Epithelial cell of esophagus (primary cell): ENCODE results near the gene TBC1D7.

Experiments
- DNase-seq: peaks from one replicate; pipeline ENCODE4 v3.0.0; 2010; ENCODE audit warnings: low read depth
- H3K4me3 ChIP-seq: 2 replicates; pipeline ENCODE4 v1.5.1; 2011; ENCODE audit warnings: mild to moderate bottlenecking, low read length, control low read depth
- TF ChIP-seq, protein P1 (sequence below): IDR thresholded peaks from 2 replicates; pipeline ENCODE4 v1.5.1; 2011; ENCODE audit warnings: low read depth, mild to moderate bottlenecking, low read length, control low read depth, inconsistent platforms; ENCODE audit not compliant: insufficient read depth; ENCODE audit errors: missing control alignments

The TBC1D7 gene

DNA sequence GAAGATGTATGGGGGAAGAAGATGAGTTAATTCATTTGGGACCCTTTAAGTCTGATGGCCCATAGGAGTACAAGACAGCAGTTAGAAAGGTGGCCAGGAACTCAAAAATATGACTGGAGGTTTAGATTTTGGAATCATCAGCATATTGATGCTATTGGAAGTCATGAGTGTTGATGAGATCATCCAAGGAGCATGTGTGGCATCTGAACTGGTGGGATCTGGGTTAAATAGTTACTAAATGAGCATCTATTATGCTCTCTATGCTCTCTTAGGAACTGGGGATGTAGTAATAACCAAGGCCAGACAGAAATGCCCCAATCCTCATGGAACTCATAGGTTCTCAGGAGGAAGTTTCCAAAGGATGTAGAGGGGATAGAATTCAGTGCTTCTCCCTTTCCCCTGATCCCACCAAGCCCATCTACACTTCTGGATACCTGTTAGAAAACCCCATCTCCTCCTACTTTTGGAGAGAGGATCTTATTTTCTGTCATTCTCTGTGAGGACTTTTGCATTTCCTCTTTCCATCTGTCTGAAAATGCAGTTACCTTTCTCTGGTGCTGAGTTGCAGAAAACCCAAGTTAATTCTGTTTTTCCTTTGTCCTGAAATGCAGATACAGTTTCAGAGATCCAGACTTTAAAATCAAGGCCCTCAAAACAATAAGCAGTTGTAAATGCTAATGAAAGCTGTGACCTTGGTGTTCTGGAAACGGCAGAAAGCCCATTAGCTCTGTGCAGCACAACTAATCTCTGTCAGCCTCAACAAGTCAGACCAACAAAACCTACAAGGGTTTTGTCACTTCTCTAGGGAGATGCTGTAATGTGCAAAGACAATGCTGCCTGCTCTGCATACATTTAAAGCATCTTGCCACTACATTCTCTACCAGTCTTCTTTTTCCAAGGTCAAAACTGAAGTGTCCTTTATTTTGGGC, 65.8 kb downstream of the TBC1D7 start:
- TF ChIP-seq, protein P1, sequence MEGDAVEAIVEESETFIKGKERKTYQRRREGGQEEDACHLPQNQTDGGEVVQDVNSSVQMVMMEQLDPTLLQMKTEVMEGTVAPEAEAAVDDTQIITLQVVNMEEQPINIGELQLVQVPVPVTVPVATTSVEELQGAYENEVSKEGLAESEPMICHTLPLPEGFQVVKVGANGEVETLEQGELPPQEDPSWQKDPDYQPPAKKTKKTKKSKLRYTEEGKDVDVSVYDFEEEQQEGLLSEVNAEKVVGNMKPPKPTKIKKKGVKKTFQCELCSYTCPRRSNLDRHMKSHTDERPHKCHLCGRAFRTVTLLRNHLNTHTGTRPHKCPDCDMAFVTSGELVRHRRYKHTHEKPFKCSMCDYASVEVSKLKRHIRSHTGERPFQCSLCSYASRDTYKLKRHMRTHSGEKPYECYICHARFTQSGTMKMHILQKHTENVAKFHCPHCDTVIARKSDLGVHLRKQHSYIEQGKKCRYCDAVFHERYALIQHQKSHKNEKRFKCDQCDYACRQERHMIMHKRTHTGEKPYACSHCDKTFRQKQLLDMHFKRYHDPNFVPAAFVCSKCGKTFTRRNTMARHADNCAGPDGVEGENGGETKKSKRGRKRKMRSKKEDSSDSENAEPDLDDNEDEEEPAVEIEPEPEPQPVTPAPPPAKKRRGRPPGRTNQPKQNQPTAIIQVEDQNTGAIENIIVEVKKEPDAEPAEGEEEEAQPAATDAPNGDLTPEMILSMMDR = no peak
- no peak for DNase-seq
- H3K4me3 ChIP-seq = no peak overlapping the region

DNA sequence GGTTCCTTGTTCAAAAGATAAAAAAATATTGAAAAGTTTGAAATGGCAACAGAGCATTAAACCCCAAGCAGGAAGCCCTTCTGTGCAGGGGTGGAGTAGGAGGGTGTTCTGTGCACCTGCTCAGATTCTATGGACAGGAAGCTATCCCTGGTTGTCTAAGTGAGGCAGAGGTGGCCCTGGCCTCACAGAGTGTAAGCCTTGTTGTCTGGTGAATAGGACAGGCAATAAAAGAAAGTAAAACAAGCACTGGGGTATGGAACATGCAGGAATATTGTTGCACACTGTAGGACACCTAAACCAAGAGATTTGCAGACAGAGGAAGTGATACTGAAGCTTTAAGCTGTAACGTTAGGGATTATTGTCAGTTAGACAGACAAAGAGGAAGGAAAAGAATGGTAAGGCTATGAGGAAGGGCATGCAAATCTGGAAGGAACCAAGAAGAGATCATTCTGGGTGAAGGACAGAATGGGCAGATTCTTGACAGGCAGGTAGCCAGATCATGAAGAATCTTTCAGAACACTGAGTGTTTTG, 66.8 kb downstream of the TBC1D7 start:
- TF ChIP-seq, protein P1 = no peak
- no peak for DNase-seq
- H3K4me3 ChIP-seq = no peak overlapping the region

- no peak for DNase-seq
- no peak overlapping the region for H3K4me3 ChIP-seq
- TF ChIP-seq, protein P1 = no peak
Observed at GRCh38 chr6:13260831-13261230, 67.5 kb downstream of the TBC1D7 start.

DNA sequence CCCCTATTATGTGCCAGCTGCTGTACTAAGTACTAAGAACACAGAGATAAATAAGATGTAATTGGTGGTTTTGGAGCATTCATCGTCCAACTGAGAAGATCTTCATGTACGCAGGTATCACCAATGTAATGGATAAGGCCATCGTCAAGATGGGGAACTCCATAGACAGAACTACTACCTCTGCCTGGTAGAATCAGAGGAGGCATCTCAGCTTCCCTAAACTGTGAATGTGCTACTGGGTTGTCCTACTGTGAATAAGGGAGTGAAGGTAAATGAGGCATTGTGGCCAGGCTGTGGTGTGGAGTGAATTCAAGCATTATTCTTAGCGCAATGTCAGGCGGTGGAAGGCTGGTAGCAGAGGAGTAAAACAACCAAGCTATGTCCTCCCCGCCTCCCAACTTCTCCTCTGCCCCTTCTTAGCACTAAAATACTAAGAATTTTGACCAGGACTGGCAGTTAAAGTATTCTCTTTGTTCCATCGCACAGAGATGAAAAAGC, 68.2 kb downstream of the TBC1D7 start:
- TF ChIP-seq, protein P1 = no peak
- H3K4me3 ChIP-seq = no peak overlapping the region
- no peak for DNase-seq

DNA sequence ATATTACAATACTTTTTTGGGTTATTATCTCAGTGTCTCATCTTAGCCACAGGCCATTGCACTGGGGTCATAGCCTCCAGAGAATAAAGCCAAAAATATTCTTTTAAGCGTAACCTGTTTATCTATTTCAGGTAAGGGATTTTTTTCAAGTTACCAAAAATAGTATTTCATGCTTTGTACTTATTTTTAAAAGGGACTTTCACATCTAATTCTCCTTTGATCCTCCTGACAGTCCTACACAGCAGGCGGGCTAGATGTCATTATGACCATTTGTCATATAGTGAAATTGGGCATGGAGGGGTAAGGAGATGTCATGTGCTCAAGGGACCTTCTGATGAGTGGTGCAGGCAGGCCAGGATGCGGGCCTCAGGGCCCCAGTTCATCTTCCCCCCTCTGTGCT, 68.9 kb downstream of the TBC1D7 start:
- TF ChIP-seq, protein P1 = no peak
- no peak overlapping the region for H3K4me3 ChIP-seq
- DNase-seq = no peak

- TF ChIP-seq, protein P1 = no peak
Observed at GRCh38 chr6:13256266-13257001, 71.9 kb downstream of the TBC1D7 start.

More at GRCh38 chr6:13256266-13257001, 71.9 kb downstream of the TBC1D7 start:
- no peak overlapping the region for H3K4me3 ChIP-seq
- DNase-seq = no peak
